Esophagus muscularis mucosa (tissue), 4 donors: ENCODE data around the gene GLP2R. TPM values are rescaled to one million over a fixed set of nuclear protein-coding genes. Genes with fewer than 3 reads are reported as not detected.

Experiments
- DNase-seq: peaks from one replicate; pipeline ENCODE4 v3.0.0-alpha.2; 2017; ENCODE audit errors: extremely low spot score
- H3K27ac ChIP-seq, 4 donors: fragments of 200-600 bp; sonication (generic); replicated peaks in 1 of 4; 1 replicate in 3 of 4; 2 replicates in 1 of 4; pipeline ENCODE4 v1.5.1; 2016 to 2019; ENCODE audit warnings: mild to moderate bottlenecking in 1 of 4
- H3K27me3 ChIP-seq, 4 donors: fragments of 200-600 bp; sonication (generic); one replicate each; pipeline versions ENCODE4 v1.5.1 to v1.6.0; 2016 to 2019
- H3K36me3 ChIP-seq, 4 donors: fragments of 200-600 bp; sonication (generic); one replicate each; pipeline ENCODE4 v1.5.1; 2016 to 2019
- H3K4me1 ChIP-seq, 4 donors: fragments of 200-600 bp; sonication (generic); one replicate each; pipeline ENCODE4 v1.5.1; 2016 to 2019
- H3K4me3 ChIP-seq, 4 donors: fragments of 200-600 bp; sonication (generic); 1 replicate in 2 of 4; 2 replicates in 2 of 4; pipeline ENCODE4 v1.5.1; 2016 to 2019; ENCODE audit warnings: mild to moderate bottlenecking in 4 of 4, moderate library complexity in 1 of 4
- H3K9me3 ChIP-seq, 4 donors: fragments of 200-600 bp; sonication (generic); 1 replicate in 3 of 4; 2 replicates in 1 of 4; pipeline ENCODE4 v1.5.1; 2016 to 2019
- CTCF ChIP-seq, 3 experiments: fragments of 200-600 bp in 2 of 3; fragments of 450-650 bp in 1 of 3; sonication (generic) in 2 of 3; IDR thresholded peaks; one replicate each; pipeline ENCODE4 v1.5.1; 2017 to 2019; ENCODE audit warnings: antibody characterized with exemption in 3 of 3, mild to moderate bottlenecking in 2 of 3, moderate library complexity in 1 of 3
- EP300 ChIP-seq: sonication (generic); formaldehyde crosslinking; IDR thresholded peaks from one replicate; pipeline ENCODE4 v1.6.1; 2017; ENCODE audit warnings: antibody characterized with exemption
- POLR2A ChIP-seq: fragments of 450-650 bp; IDR thresholded peaks from one replicate; pipeline ENCODE4 v1.6.1; 2017; ENCODE audit warnings: antibody characterized with exemption, moderate library complexity, mild to moderate bottlenecking, low read depth
- POLR2AphosphoS5 ChIP-seq, 2 donors: sonication (generic); formaldehyde crosslinking; IDR thresholded peaks; one replicate each; pipeline ENCODE4 v1.6.1; 2017; ENCODE audit warnings: antibody characterized with exemption in 2 of 2
- WGBS: methylation state at CpG from one replicate; pipeline ENCODE4 v1.1.5; 2018; 5-methylcytosine and 5-hydroxymethylcytosine counted together
- intact Hi-C: fragments of 100-400 bp; cut with DNase I; formaldehyde crosslinking; loops from one replicate; pipeline ENCODE4 v1.15.1; 2023
- total RNA-seq, 4 donors: library from RNA; depleted of rRNA; stranded (reverse); fragments of >200 nt; gene quantifications; one replicate each; pipeline versions ENCODE4 v1.1.0 to v1.2.1, GENCODE V29; 2016

The GLP2R gene
- total RNA-seq, 4 donors from 2014 or later = 9.1 to 16.6 (median 14.6) TPM

GRCh38 chr17:9802697-9803096 is 23.0 kb upstream of the GLP2R start:
- H3K9me3 ChIP-seq = peaks cover 0 to 15% (median 7%) of the 10 kb centered on the region in 4 donors
- H3K4me1 ChIP-seq = no peaks in the 10 kb centered on the region
- no peaks in the 10 kb centered on the region for H3K36me3 ChIP-seq
- no peak for TF ChIP-seq CTCF (IDR thresholded peaks at IDR 0.05)
- no peak for TF ChIP-seq POLR2AphosphoS5 (IDR thresholded peaks at IDR 0.05)
- no peak for TF ChIP-seq POLR2A
- TF ChIP-seq EP300 = no peak
- 64% methylated on average over 4 of the region's 4 CpGs for WGBS
- intact Hi-C loops = no loop called here
- DNase-seq = no peak
- H3K27me3 ChIP-seq = no peaks in the 10 kb centered on the region
- H3K4me3 ChIP-seq = no peak overlapping the region
- no peak overlapping the region for H3K27ac ChIP-seq

- no peak for DNase-seq
- intact Hi-C loops = no loop called here
- no peak for TF ChIP-seq POLR2AphosphoS5 (IDR thresholded peaks at IDR 0.05)
- no peak for TF ChIP-seq EP300
- no peak for TF ChIP-seq POLR2A
- TF ChIP-seq CTCF (IDR thresholded peaks at IDR 0.05) = no peak
- 45% methylated on average over 4 of the region's 4 CpGs for WGBS
- no peak overlapping the region for H3K4me3 ChIP-seq
- no peaks in the 10 kb centered on the region for H3K27me3 ChIP-seq
- H3K9me3 ChIP-seq = peaks cover 0 to 15% (median 7%) of the 10 kb centered on the region in 4 donors
- H3K36me3 ChIP-seq = no peaks in the 10 kb centered on the region
- H3K27ac ChIP-seq = no peak overlapping the region
- H3K4me1 ChIP-seq = peaks cover 0 to 3% (median 0%) of the 10 kb centered on the region in 4 donors
Observed at GRCh38 chr17:9805769-9806168, 20.0 kb upstream of the GLP2R start.

GRCh38 chr17:9806699-9807098 is 19.0 kb upstream of the GLP2R start:
- intact Hi-C loops = no loop called here
- Histone ChIP-seq H3K4me3 (no peak overlapping the region), H3K36me3 (no peaks in the 10 kb centered on the region), H3K4me1 (peaks cover 0 to 3% (median 2%) of the 10 kb centered on the region in 4 donors), H3K27me3 (no peaks in the 10 kb centered on the region), H3K9me3 (peaks cover 0 to 15% (median 7%) of the 10 kb centered on the region in 4 donors), H3K27ac (no peak overlapping the region)
- WGBS = 76% methylated on average over 6 of the region's 6 CpGs
- TF ChIP-seq POLR2AphosphoS5 (IDR thresholded peaks at IDR 0.05) = no peak
- TF ChIP-seq POLR2A = no peak
- DNase-seq = no peak

- H3K27ac ChIP-seq = no peak overlapping the region
Observed at GRCh38 chr17:9809409-9809808, 16.3 kb upstream of the GLP2R start.

More at GRCh38 chr17:9809409-9809808, 16.3 kb upstream of the GLP2R start:
- H3K4me3 ChIP-seq = no peak overlapping the region
- H3K36me3 ChIP-seq = no peaks in the 10 kb centered on the region
- intact Hi-C loops = no loop called here
- no peak for DNase-seq
- TF ChIP-seq CTCF (IDR thresholded peaks at IDR 0.05) = no peak
- no peak for TF ChIP-seq POLR2AphosphoS5 (IDR thresholded peaks at IDR 0.05)
- TF ChIP-seq EP300 = no peak
- TF ChIP-seq POLR2A = no peak
- H3K9me3 ChIP-seq = peaks cover 0 to 10% (median 6%) of the 10 kb centered on the region in 4 donors
- no peaks in the 10 kb centered on the region for H3K27me3 ChIP-seq
- WGBS = 93% methylated on average over 8 of the region's 8 CpGs
- peaks cover 0 to 3% (median 3%) of the 10 kb centered on the region in 4 donors for H3K4me1 ChIP-seq
